Large intestine (tissue), 3 donors: ENCODE results near the gene CREB3L4. TPM values are rescaled to one million over a fixed set of nuclear protein-coding genes. Genes with fewer than 3 reads are reported as not detected.
A peak's percentile ranks its signal among the peaks of the same experiment; 100 is the strongest.
"Not testable (repeated sequence)": the region's sequence is repeated elsewhere in the genome, so short reads cannot be mapped to it uniquely, and the experiment has no call there.

ENCODE experiments used
- DNase-seq, 2 donors: peaks; one replicate each; pipeline versions ENCODE4 v3.0.0 to v3.0.0-alpha.2; 2013
- H3K27ac ChIP-seq: one replicate; pipeline ENCODE4 v1.5.1; 2013; ENCODE audit warnings: low read length
- H3K27me3 ChIP-seq: 2 replicates; pipeline ENCODE4 v1.6.1; 2013; ENCODE audit warnings: low read length; ENCODE audit not compliant: control insufficient read depth, insufficient read depth
- H3K36me3 ChIP-seq: 2 replicates; pipeline ENCODE4 v1.6.1; 2013; ENCODE audit warnings: low read length; ENCODE audit not compliant: control insufficient read depth, insufficient read depth
- H3K4me1 ChIP-seq: one replicate; pipeline ENCODE4 v1.6.1; 2013; ENCODE audit warnings: low read length; ENCODE audit not compliant: control insufficient read depth, insufficient read depth
- H3K4me3 ChIP-seq: one replicate; pipeline ENCODE4 v1.5.1; 2013; ENCODE audit warnings: low read length
- H3K9me3 ChIP-seq: one replicate; pipeline ENCODE4 v1.6.1; 2013; ENCODE audit warnings: mild to moderate bottlenecking, low read depth, low read length, moderate library complexity; ENCODE audit not compliant: control insufficient read depth
- WGBS: methylation state at CpG from one replicate; pipeline ENCODE4 v1.1.5; 2013; ENCODE audit warnings: low lambda C conversion rate; ENCODE audit not compliant: insufficient coverage; 5-methylcytosine and 5-hydroxymethylcytosine counted together
- polyA plus RNA-seq: library from polyadenylated mRNA; unstranded; fragments of 120-200 nt; gene quantifications from one replicate; pipeline ENCODE4 v1.2.1, GENCODE V29; 2013

The CREB3L4 gene
- polyA plus RNA-seq, 1 donor, result 17.9 TPM

DNA sequence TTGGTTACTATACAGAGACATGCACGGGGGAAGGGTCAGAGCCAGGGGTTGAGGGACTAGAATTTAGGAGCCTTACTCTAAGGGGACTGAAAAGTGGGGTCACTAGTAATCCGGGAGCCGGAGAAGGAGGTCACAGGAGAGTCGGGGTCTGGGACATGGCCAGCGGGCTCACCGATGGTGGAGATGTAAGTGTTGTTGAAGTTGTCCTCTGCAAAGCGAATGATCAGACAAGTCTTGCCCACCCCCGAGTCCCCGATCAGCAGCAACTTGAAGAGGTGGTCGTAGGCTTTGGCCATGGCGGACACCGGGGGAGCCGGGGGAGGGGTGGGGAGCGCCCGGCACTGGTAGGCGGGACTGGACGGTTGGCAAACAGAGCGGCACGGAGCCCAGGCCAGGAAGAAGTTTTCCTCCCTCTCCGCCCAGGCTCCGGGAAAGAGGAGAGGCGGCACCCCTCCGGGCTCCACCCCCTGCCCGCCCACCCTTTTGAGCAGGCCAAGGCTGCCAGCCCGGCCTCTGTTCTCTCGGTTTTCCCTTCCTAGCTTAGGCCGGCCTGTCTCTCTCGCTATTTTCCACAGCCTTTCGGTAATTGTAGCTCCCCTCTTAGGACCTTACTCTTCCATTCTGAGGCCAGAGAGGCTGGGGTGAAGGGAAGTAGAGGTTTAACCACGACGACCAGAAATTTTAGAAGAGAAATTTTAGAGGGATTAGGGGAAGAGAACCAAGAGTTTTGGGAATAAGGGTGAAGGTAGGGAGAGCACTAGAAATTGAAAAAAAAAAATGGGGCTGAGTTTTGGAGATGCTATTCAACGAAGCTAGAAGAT is 18.4 kb downstream of the CREB3L4 start, which contains the start of gene RAB13:
TSS of gene RAB13 (minus strand) at position 399 of the 821 bp plus-strand sequence. CDS start at position 296, 103 bp downstream.
- Histone ChIP-seq H3K4me3 (peak within 1 kb of the TSS; percentile 71), H3K4me1 (peaks cover 8% of the 10 kb centered on the region), H3K27ac (peak within 1 kb of the TSS; percentile 89), H3K9me3 (no peaks in the 10 kb centered on the region), H3K36me3 (peaks cover 15% of the 10 kb centered on the region), H3K27me3 (no peaks in the 10 kb centered on the region)
- 0% methylated on average over 3 of the region's 32 CpGs for WGBS
- peak; percentile 72 to 79 for DNase-seq

DNA sequence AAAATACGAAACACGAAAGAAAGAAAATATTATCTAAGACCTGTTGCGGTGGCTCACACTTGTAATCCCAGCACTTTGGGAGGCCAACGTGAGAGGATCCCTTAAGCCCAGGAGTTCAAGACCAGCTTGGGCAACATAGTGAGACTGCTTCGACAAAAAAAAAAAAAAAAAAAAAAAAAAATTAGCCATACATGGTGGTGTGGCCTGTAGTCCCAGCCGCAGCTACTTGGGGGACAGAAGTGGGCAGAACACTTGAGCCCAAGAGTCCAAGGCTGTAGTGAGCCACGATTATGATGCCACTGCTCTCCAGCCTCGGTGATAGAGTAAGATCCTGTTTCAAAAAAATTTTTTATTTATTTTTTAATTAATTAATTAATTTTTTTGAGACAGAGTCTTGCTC is 19.9 kb downstream of the CREB3L4 start:
- peaks cover 12% of the 10 kb centered on the region for H3K36me3 ChIP-seq
- 67% methylated on average over 1 of the region's 8 CpGs for WGBS
- no peak overlapping the region for H3K4me3 ChIP-seq
- H3K4me1 ChIP-seq, result peaks cover 15% of the 10 kb centered on the region
- H3K27me3 ChIP-seq, result no peaks in the 10 kb centered on the region
- DNase-seq, result no peak
- no peak overlapping the region for H3K27ac ChIP-seq
- no peaks in the 10 kb centered on the region for H3K9me3 ChIP-seq

- Histone ChIP-seq H3K27ac (peak within 1 kb of the TSS; percentile 52), H3K36me3 (peaks cover 24% of the 10 kb centered on the region), H3K4me1 (peaks cover 9% of the 10 kb centered on the region), H3K27me3 (no peaks in the 10 kb centered on the region), H3K4me3 (peak within 1 kb of the TSS; percentile 73), H3K9me3 (no peaks in the 10 kb centered on the region)
- no CpG with 5 or more reads among the region's 36 CpGs for WGBS
- DNase-seq, result peak; percentile 98
Observed at GRCh38 chr1:153990468-153991150, 22.9 kb downstream of the CREB3L4 start, which contains the start of gene RPS27. TSS of gene RPS27 (plus strand) at chr1:153990762. CDS start at chr1:153990797, 35 bp downstream.

DNA sequence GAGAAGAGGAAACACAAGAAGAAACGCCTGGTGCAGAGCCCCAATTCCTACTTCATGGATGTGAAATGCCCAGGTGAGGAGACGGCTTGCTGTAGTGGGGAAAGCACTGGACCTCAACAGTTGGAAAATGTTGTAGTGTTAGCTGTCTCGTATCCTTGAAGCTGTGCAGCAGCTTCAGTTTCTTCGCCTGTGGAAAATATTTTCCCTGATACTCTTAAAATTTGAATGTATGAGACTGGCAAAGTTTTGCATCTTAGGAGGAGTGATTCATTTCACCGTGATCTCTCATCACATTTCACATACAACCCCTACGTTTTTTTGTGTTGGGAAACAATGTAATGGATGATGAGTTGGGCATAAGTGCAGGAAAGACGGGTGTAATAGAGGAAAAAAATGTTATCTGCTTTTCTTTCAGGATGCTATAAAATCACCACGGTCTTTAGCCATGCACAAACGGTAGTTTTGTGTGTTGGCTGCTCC is 23.5 kb downstream of the CREB3L4 start:
- no CpG with 5 or more reads among the region's 9 CpGs for WGBS
- no peak for DNase-seq
- H3K9me3 ChIP-seq, result no peaks in the 10 kb centered on the region
- H3K4me3 ChIP-seq, result peak overlapping the region; percentile 73
- H3K36me3 ChIP-seq, result peaks cover 24% of the 10 kb centered on the region
- H3K27me3 ChIP-seq, result no peaks in the 10 kb centered on the region
- peak overlapping the region; percentile 52 for H3K27ac ChIP-seq
- H3K4me1 ChIP-seq, result peaks cover 7% of the 10 kb centered on the region

DNA sequence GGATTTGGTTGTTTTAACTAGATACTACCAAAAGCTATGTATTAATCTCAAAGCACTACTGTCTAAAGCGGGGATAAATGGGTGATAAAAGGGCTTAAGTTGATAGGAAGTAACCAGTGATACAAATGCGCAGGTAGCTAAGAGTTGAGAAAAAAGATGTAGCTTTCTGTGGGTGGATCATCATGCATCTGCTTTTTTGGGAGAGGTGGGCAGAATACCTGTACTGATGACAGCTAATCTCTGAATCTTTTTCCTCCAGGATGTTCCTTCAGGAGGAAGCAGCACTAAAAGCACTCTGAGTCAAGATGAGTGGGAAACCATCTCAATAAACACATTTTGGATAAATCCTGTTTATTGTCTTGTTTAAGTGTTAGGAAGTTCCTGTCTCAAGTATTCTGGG is 24.1 kb downstream of the CREB3L4 start:
- peak overlapping the region; percentile 73 for H3K4me3 ChIP-seq
- no peak overlapping the region for H3K27ac ChIP-seq
- H3K4me1 ChIP-seq, result peaks cover 7% of the 10 kb centered on the region
- H3K27me3 ChIP-seq, result no peaks in the 10 kb centered on the region
- no peak for DNase-seq
- no CpG with 5 or more reads among the region's 2 CpGs for WGBS
- H3K9me3 ChIP-seq, result no peaks in the 10 kb centered on the region
- peaks cover 24% of the 10 kb centered on the region for H3K36me3 ChIP-seq

- no peak for DNase-seq
- no peak overlapping the region for H3K4me3 ChIP-seq
- H3K36me3 ChIP-seq, result peaks cover 24% of the 10 kb centered on the region
- no peaks in the 10 kb centered on the region for H3K27me3 ChIP-seq
- no CpG with 5 or more reads among the region's 3 CpGs for WGBS
- no peak overlapping the region for H3K27ac ChIP-seq
- no peaks in the 10 kb centered on the region for H3K9me3 ChIP-seq
- peaks cover 7% of the 10 kb centered on the region for H3K4me1 ChIP-seq
Observed at GRCh38 chr1:153995202-153995601, 27.5 kb downstream of the CREB3L4 start.

- H3K9me3 ChIP-seq, result no peaks in the 10 kb centered on the region
- H3K27ac ChIP-seq, result no peak overlapping the region
- H3K27me3 ChIP-seq, result no peaks in the 10 kb centered on the region
- no peak for DNase-seq
- no peak overlapping the region for H3K4me3 ChIP-seq
- H3K4me1 ChIP-seq, result peaks cover 7% of the 10 kb centered on the region
- H3K36me3 ChIP-seq, result peaks cover 24% of the 10 kb centered on the region
- 100% methylated on average over 2 of the region's 11 CpGs for WGBS
Observed at GRCh38 chr1:153995640-153996039, 27.9 kb downstream of the CREB3L4 start.

GRCh38 chr1:153996882-153997281 is 29.2 kb downstream of the CREB3L4 start:
- H3K9me3 ChIP-seq, H3K4me1 ChIP-seq, H3K4me3 ChIP-seq, H3K27ac ChIP-seq, H3K27me3 ChIP-seq, DNase-seq: not testable (repeated sequence)
- H3K36me3 ChIP-seq, result peaks cover 21% of the 10 kb centered on the region
- 96% methylated on average over 4 of the region's 10 CpGs for WGBS

- no peak overlapping the region for H3K27ac ChIP-seq
- WGBS, result 94% methylated on average over 2 of the region's 4 CpGs
- no peak overlapping the region for H3K4me3 ChIP-seq
- H3K27me3 ChIP-seq, result no peaks in the 10 kb centered on the region
- no peaks in the 10 kb centered on the region for H3K9me3 ChIP-seq
- no peaks in the 10 kb centered on the region for H3K36me3 ChIP-seq
- DNase-seq, result no peak
- H3K4me1 ChIP-seq, result peaks cover 4% of the 10 kb centered on the region
Observed at GRCh38 chr1:154000420-154000819, 32.7 kb downstream of the CREB3L4 start.

DNA sequence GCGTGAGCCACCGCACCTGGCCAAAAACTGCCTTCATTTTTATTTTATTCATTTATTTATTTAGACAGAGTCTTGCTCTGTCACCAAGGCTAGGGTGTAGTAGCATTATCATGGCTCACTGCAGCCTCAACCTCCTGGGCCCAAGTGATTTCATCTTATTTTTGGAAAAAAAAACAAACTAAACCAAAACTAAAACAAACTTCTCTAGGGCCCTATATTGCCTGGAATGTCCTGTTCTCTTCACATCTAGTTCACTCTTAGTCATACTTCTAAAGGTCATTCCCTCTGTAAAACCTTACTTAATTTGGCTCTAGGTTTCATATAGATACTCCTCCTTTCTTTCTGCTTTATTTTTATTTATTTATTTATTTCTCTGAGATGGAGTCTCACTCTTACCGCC is 38.4 kb downstream of the CREB3L4 start:
- WGBS, result no CpG with 5 or more reads among the region's 3 CpGs
- Histone ChIP-seq H3K36me3 (no peaks in the 10 kb centered on the region), H3K27me3 (no peaks in the 10 kb centered on the region), H3K9me3 (no peaks in the 10 kb centered on the region), H3K4me3 (no peak overlapping the region), H3K27ac (no peak overlapping the region), H3K4me1 (peaks cover 4% of the 10 kb centered on the region)
- DNase-seq, result no peak
